Uterus (tissue), 4 donors: Measurements from ENCODE around the gene MIGA2. TPM values are rescaled to one million over a fixed set of nuclear protein-coding genes. Genes with fewer than 3 reads are reported as not detected.
A peak's percentile ranks its signal among the peaks of the same experiment; 100 is the strongest.

Experiments used
- DNase-seq, 2 donors: peaks; one replicate each; pipeline ENCODE4 v3.0.0-alpha.2; 2019 to 2020
- H3K27ac ChIP-seq, 2 donors: fragments of 200-600 bp; sonication (generic); 1 replicate in 1 of 2; 2 replicates in 1 of 2; pipeline ENCODE4 v1.5.1; 2016 to 2018
- H3K27me3 ChIP-seq, 2 donors: fragments of 200-600 bp; sonication (generic); one replicate each; pipeline ENCODE4 v1.5.1; 2018 to 2019; ENCODE audit warnings: control low read depth in 1 of 2
- H3K36me3 ChIP-seq, 2 donors: fragments of 200-600 bp; sonication (generic); one replicate each; pipeline ENCODE4 v1.5.1; 2019; ENCODE audit warnings: control low read depth in 1 of 2
- H3K4me1 ChIP-seq, 2 donors: fragments of 200-600 bp; sonication (generic); one replicate each; pipeline ENCODE4 v1.5.1; 2018 to 2019; ENCODE audit warnings: control low read depth in 1 of 2
- H3K4me3 ChIP-seq, 2 donors: fragments of 200-600 bp; sonication (generic); 1 replicate in 1 of 2; 2 replicates in 1 of 2; pipeline ENCODE4 v1.5.1; 2018 to 2019; ENCODE audit warnings: mild to moderate bottlenecking in 1 of 2
- H3K9me3 ChIP-seq, 2 donors: fragments of 200-600 bp; sonication (generic); one replicate each; pipeline ENCODE4 v1.5.1; 2019; ENCODE audit warnings: control low read depth in 1 of 2
- CTCF ChIP-seq, 4 experiments: fragments of 200-600 bp in 2 of 4; fragments of 450-650 bp in 2 of 4; sonication (generic) in 2 of 4; IDR thresholded peaks; one replicate each; pipeline ENCODE4 v1.5.1; 2016 to 2019; ENCODE audit warnings: antibody characterized with exemption in 4 of 4, mild to moderate bottlenecking in 2 of 4, moderate library complexity in 1 of 4
- POLR2A ChIP-seq, 2 donors: fragments of 450-650 bp; IDR thresholded peaks; one replicate each; pipeline ENCODE4 v1.6.1; 2016; ENCODE audit warnings: antibody characterized with exemption in 2 of 2, mild to moderate bottlenecking in 1 of 2, moderate library complexity in 1 of 2
- intact Hi-C: fragments of 100-400 bp; cut with DNase I; formaldehyde crosslinking; loops from one replicate; pipeline ENCODE4 v1.15.1; 2023; ENCODE audit warnings: low total_unique reads
- total RNA-seq, 4 donors: library from RNA; depleted of rRNA in 3 of 4; stranded (reverse); fragments of >200 nt in 3 of 4; gene quantifications; one replicate each; pipeline versions ENCODE4 v1.1.0 to v1.2.4, GENCODE V29; 2014 to 2023
- donor health status: DM: yes; HTN: yes; CAD: no.

The MIGA2 gene
- total RNA-seq, 4 donors from 2014 or later: 13.2 to 36.5 (median 34.0) TPM

- H3K27ac ChIP-seq: no peak overlapping the region
- DNase-seq: no peak
- no peaks in the 10 kb centered on the region for H3K9me3 ChIP-seq
- H3K27me3 ChIP-seq: no peaks in the 10 kb centered on the region
- H3K4me1 ChIP-seq: no peaks in the 10 kb centered on the region
- H3K4me3 ChIP-seq: no peak overlapping the region
- H3K36me3 ChIP-seq: no peaks in the 10 kb centered on the region
- intact Hi-C loops: no loop called here
- no peak for TF ChIP-seq CTCF (IDR thresholded peaks at IDR 0.05)
- TF ChIP-seq POLR2A (IDR thresholded peaks at IDR 0.05): no peak
Observed at GRCh38 chr9:129105857-129106694, 69.7 kb downstream of the MIGA2 start.

- TF ChIP-seq POLR2A (IDR thresholded peaks at IDR 0.05): no peak
- TF ChIP-seq CTCF (IDR thresholded peaks at IDR 0.05): no peak
- no peaks in the 10 kb centered on the region for H3K36me3 ChIP-seq
- intact Hi-C loops: no loop called here
- H3K9me3 ChIP-seq: no peaks in the 10 kb centered on the region
- H3K27me3 ChIP-seq: no peaks in the 10 kb centered on the region
- H3K27ac ChIP-seq: no peak overlapping the region
- DNase-seq: no peak
- H3K4me1 ChIP-seq: no peaks in the 10 kb centered on the region
- H3K4me3 ChIP-seq: no peak overlapping the region
Observed at GRCh38 chr9:129107651-129108050, 71.2 kb downstream of the MIGA2 start.

GRCh38 chr9:129108083-129108804 is 71.8 kb downstream of the MIGA2 start:
- Histone ChIP-seq H3K27ac (no peak overlapping the region), H3K36me3 (no peaks in the 10 kb centered on the region), H3K4me3 (no peak overlapping the region), H3K27me3 (no peaks in the 10 kb centered on the region), H3K9me3 (no peaks in the 10 kb centered on the region), H3K4me1 (no peaks in the 10 kb centered on the region)
- no peak for DNase-seq
- no peak for TF ChIP-seq POLR2A (IDR thresholded peaks at IDR 0.05)
- intact Hi-C loops: no loop called here

GRCh38 chr9:129108805-129109536 is 72.5 kb downstream of the MIGA2 start:
- no peak for TF ChIP-seq CTCF (IDR thresholded peaks at IDR 0.05)
- no peaks in the 10 kb centered on the region for H3K27me3 ChIP-seq
- intact Hi-C loops: no loop called here
- peak overlapping the region in 1 of 2 donors; percentile 96 for H3K27ac ChIP-seq
- H3K36me3 ChIP-seq: no peaks in the 10 kb centered on the region
- H3K9me3 ChIP-seq: no peaks in the 10 kb centered on the region
- H3K4me3 ChIP-seq: no peak overlapping the region
- H3K4me1 ChIP-seq: no peaks in the 10 kb centered on the region
- DNase-seq: peak; percentile 38 to 53

- peak; percentile 50 to 53 for DNase-seq
- Histone ChIP-seq H3K27me3 (no peaks in the 10 kb centered on the region), H3K9me3 (no peaks in the 10 kb centered on the region), H3K27ac (peak overlapping the region in 1 of 2 donors; percentile 96), H3K36me3 (no peaks in the 10 kb centered on the region), H3K4me1 (no peaks in the 10 kb centered on the region), H3K4me3 (peak overlapping the region in 1 of 2 donors; percentile 78)
- intact Hi-C loops: no loop called here
- TF ChIP-seq POLR2A (IDR thresholded peaks at IDR 0.05) (no peak), CTCF (IDR thresholded peaks at IDR 0.05) (no peak)
Observed at GRCh38 chr9:129109537-129109903, 73.1 kb downstream of the MIGA2 start.
